Measurements from ENCODE around the gene CEACAM16.
"Not testable (repeated sequence)": the region's sequence is repeated elsewhere in the genome, so short reads cannot be mapped to it uniquely, and the experiment has no call there.

The CEACAM16 gene, protein sequence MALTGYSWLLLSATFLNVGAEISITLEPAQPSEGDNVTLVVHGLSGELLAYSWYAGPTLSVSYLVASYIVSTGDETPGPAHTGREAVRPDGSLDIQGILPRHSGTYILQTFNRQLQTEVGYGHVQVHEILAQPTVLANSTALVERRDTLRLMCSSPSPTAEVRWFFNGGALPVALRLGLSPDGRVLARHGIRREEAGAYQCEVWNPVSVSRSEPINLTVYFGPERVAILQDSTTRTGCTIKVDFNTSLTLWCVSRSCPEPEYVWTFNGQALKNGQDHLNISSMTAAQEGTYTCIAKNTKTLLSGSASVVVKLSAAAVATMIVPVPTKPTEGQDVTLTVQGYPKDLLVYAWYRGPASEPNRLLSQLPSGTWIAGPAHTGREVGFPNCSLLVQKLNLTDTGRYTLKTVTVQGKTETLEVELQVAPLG

DNA sequence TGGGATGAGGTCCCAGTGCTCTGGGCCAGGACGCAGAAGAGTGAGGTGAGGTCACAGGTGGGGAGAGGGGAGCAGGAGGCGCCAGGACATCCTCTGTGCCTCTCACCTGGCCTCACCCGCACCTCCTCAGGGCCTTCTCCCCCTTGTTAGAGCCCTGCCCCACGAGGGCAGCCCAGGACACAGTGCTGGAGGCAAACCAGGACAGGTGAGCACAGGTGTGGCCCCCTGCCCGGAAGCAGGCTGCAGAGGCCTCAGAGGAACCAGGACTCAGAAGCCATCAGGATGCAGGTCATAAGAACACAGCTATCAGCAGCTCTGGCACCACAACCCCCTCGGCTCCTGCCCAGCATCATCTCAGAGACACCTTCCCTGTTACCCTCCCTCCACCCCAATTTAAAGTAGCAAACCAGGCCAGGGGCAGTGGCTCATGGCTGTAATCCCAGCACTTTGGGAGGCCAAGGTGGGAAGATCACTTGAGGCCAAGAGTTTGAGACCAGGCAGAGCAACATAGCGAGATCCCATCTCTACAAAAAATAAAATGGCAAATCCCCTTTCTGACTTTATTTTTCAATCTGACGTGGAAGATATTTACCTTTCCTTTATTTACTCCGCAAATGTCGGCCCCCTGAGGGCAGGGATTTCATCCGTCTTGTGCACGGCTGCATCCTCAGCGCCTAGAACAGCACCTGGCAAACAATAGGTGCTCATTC lies at the start of gene CEACAM16:
Gene CEACAM16 (plus strand): TSS at position 660 of the 710 bp plus-strand sequence. CDS start 2,306 bp downstream, outside the sequence.
- no peak for DNase-seq

DNA sequence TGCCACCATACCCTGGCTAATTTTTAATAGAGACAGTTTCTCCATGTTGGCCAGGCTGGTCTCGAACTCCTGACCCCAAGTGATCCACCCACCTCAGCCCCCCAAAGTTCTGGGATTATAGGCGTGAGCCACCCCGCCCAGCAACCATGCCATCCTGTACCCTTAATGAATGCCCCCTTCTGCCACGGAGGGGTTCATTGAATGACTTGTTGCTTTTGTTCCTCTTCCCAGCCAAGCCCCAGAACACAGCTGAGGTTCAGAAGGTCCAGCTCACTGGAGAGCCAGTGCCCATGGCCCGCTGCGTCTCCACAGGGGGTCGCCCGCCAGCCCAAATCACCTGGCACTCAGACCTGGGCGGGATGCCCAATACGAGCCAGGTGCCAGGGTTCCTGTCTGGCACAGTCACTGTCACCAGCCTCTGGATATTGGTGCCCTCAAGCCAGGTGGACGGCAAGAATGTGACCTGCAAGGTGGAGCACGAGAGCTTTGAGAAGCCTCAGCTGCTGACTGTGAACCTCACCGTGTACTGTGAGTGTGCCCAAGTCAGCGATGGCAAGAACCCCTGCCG lies 49.3 kb upstream of the CEACAM16 start:
- no peak for DNase-seq

DNA sequence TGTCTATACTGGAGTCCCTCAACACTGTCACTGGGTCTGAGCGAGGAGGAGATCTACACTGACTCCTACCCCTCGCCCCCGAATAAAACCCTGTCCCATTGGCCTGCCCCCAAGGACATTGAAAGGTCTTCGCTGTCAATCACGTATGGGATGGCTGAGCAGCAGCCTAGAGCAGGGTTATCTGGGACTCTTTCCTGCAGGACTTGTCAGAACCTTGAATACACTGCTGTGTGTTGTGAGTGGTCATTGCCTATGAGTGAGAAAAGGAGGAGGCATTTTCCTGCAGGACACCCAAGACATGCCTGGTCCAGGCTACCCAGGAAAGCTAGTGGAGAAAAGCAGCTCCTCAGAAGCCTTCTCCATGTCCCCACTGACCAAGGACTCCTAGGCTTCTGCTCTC lies 45.6 kb upstream of the CEACAM16 start:
- no peak for DNase-seq

DNA sequence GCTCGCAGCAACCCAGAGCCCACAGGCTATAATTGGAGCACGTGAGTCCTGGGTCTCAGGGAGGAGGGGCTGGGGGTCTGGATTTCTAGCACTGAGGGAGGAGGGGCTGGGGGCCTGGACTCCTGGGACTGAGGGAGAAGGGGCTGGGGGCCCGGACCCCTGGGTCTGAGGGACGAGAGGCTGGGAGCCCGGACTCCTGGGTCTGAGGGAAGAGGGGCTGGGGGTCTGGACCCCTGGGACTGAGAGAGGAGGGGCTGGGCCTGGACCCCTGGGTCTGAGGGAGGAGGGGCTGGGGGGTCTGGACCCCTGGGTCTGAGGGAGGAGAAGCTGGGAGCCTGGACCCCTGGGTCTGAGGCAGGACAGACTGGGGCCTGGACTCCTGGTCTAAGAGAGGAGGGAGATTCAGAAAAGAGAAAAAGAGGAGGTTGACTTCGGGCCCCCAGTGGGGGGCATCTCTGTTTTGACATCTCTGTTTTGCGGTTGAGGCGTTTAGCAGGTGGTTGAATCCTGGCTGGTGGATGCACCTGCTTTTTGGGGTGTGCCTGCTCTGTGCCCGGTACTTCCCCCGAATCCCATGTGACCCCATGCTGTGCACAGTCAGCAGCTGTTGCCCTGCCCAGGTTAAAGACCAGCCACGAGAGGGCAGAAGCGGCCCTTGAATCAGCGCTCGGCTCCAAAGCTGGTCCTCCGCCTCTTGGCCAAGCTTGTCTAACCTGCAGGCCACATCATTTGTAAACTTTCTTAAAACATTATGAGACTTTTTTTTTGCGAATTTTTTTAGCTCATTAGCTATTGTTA lies 44.8 kb upstream of the CEACAM16 start:
- DNase-seq: no peak

DNA sequence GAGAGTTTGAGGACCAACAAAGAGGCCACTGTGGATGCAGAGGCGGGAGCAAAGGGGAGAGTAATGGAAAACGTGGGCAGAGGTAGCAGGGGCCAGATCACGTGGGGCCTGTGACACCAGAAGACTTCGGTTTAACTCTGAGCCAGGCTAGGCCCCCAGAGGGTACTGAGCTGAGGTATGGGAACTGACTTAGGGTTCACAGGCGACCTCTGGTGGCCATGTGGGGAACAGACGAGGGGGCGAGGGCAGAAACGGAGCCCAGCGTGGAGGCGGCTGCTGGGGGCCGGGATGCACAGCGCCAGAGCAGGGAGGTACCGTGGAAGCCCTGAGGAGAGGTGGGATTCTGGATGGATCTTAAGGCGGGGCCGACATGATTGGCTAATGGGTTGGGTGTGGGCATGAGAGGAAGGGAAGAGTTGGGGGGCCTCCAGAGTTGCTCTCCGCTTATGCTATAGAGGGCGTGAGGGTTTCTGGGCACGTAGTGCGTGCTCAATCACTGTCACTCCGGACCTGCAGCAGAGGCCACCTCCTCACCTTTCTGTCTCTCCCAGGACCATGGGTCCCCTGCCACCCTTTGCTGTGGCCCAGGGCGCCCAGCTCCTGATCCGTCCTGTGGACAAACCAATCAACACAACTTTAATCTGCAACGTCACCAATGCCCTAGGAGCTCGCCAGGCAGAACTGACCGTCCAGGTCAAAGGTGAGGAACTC lies 41.6 kb upstream of the CEACAM16 start:
- DNase-seq: no peak

DNA sequence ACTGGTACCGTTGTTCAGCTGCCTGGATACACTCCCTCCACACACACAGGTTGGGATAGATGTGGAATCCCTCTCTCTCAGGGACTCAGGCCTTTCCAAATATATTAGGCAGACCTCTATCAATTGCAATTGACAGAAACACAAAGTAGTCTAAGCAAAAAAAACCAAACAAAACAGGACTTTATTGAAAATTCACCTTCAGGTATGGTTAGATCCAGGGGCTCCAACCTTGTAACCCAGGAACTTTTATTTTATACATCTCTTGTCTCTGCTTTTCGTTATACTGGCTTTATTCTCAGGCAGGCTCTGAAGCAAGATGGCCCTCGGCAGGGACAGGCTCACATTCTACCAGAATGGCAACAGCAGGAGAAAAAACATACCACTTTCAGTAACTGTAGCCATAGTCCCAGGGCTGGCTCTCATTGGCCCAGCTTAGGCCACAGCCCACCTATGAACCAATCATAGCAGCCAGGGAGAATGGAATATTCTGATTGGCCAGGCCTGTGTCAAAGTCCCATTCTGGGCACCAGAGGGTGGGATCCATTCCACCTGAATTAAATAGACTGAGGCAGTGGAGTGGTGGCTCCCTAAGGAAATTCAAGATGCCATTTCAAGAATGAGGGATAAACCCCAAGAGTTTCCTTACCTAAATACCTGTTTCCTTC lies 40.8 kb upstream of the CEACAM16 start:
- no peak for DNase-seq

DNA sequence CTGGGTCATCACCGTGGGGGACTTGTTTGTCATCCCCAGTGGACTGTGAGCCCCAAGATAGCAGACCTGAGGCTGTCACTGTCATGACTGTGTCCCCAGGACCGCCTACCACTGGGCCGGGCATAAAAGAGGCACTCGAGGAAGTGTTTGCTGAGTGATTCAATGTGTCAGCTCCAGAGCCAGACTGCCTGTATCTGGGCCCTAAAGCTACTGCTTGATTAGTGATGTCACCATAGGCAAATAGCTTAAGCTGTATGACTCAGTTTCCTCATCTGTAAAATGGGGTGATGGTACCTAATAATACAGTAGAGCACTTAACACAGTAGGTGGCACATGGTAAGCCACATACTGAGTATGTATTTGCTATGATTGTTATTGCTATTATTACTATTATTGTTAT lies 38.9 kb upstream of the CEACAM16 start:
- DNase-seq: no peak

DNA sequence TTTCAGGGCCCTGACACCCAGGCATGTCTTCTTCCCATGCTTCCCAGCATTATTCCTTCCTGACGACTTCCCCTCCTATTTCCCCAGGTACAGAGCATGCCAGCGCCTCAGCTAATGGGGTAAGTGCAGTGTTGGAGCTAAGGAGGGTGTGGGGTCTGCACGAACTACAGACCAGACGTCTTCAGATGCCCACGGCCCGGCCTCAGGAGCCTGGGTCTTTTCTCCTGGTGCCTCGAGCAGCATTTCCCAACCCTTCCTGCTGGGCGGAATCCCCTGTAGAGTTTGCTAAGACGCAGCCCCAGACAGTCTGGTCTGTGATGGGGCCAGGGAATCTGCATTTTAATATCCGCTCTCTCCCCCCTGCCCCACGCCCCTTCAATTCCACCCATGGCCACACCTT lies 37.7 kb upstream of the CEACAM16 start:
- no peak for DNase-seq

DNA sequence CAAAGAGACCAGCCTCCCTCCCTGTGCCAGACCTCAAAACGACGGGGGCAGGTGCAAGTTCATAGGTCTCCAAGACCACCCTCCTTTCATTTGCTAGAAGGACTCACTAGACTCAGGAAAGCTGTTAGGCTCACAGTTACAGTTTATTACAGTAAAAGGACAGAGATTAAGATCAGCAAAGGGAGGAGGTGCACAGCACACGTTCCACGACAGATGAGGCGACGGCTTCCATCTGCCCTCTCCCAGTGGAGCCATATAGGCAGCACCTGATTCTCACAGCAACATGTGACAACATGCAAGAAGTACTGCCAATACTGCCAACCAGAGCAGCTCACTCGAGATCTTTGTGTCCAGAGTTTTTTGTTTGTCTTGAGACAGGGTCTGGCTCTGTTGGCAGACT lies 37.0 kb upstream of the CEACAM16 start:
- no peak for DNase-seq

DNA sequence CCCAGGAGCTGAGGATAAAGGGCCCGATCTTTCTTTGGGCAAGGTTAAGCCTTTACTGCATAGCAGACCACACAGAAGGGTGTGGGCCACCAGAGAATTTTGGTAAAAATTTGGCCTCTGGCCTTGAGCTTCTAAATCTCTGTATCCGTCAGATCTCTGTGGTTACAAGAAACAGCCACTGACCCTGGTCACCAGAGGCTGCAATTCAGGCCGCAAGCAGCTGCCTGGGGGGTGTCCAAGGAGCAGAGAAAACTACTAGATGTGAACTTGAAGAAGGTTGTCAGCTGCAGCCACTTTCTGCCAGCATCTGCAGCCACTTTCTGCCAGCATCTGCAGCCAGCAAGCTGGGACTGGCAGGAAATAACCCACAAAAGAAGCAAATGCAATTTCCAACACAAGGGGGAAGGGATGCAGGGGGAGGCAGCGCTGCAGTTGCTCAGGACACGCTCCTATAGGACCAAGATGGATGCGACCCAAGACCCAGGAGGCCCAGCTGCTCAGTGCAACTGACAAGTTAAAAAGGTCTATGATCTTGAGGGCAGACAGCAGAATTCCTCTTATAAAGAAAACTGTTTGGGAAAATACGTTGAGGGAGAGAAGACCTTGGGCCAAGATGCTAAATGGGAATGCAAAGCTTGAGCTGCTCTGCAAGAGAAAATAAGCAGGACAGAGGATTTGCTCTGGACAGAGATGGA lies 36.1 kb upstream of the CEACAM16 start:
- DNase-seq: no peak

DNA sequence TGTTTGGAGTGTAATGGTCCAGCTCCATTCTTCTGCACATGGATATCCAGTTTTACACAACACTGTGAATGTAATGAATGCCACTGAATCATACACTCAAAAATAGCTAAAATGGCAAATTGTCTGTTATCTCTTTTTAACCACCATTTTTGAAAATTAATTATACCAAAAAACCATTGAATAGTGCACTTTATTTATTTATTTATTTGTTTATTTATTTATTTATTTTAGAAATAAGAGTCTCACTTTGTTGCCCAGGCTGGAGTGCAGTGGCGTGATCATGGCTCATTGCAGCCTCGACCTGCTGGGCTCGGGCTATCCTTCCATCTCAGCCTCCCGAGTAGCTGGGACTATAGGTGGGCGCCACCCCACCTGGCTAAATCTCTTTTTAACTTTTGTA lies 35.0 kb upstream of the CEACAM16 start:
- DNase-seq: no peak

DNA sequence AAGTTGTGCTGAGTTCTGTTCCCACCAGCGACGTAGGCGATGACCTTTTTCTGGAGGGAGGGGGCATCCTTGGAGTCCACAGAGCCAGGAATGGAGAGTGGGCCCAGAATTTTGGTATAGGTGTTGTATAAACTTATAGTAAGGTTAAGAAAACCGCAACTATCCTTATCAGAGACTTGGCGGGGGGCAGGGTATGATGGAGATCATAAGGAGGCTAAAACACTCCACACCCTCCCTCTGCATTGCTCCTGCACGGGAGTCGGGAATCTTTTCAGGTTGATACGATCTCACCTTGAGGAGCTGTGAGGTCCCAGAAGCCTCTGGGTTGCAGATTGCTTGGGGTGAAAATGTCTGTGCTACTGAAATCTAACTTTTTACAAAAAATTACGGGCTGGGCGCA lies 34.0 kb upstream of the CEACAM16 start:
- DNase-seq: no peak

DNA sequence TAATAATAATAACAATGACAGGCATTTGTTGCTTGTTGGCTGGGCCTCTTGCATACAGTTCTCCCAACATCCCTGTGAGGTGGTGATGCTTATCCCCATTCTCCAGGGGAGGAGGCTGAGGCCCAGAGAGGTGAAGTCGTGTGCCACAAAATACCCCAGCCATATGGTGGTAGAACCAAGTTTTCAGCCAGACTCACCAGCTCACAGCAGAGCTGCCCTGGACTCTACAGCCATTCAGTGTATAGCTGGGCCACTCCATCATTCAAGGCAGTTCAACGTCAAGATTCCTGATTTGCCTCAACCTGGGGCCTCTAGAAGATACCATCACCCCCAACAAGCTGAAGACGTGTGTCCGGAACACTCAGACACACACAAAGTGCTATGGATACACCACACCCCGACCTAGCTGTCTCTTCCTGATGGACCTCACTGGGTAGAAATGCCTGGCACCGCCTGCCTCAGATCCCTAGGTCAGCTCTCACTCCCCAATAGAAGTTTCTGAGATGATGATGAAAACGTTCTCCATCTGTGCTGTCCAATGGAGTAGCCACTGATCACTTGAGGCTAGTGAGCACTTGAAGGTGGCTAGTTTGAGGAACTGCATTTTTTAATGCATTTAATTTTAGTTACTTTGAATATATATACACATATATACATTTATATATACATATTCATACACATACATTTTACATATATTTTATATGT lies 31.9 kb upstream of the CEACAM16 start:
- DNase-seq: no peak

DNA sequence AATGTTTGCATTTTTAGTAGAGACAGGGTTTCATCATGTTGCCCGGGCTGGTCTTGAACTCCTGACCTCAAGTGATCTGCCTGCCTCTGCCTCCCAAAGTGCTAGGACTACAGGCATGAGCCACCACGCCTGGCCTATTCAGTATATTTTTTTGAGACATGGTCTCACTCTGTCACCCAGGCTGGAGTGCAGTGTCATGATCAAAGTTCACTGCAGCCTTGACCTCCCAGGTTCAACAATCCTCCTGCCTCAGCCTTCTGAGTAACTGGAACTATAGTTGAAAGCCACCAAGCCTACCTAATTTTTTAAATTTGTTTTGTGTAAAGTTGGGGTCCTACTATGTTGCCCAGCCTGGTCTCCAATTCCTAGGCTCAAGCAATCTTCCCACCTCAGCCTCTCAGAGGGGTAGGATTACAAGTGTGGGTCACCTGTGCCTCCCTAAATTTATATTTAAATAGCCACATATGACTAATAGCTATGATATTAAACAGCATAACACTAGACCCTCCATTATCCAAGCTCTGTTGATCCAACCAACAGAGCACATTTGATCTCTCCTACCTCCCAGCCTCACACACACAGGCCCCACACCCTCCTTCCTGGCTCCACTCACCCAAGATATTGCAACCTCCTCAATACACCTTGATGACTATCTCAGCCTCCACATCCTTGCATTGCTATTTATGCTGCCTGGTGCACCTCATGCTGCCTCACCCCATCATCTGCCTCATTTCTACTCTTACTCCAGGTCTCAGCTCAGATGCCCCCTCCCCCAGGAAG lies 29.8 kb upstream of the CEACAM16 start:
- no peak for DNase-seq

DNA sequence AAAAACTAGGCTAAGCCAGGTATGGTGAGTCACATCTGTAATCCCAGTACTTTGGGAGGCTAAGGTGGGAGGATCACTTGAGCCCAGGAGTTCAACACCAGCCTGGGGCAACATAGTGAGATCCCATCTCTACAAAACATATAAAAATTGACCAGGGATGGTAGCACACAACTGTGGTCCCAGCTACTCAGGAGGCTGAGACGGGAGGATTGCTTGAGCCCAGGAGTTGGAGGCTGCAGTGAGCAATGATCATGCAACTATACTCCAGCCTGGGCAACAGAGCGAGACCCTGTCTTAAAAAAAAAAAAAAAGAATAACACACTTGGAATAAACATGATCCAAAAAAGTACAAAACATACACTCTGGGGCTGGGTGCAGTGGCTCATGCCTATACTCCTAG lies 28.9 kb upstream of the CEACAM16 start:
- DNase-seq: not testable (repeated sequence)

DNA sequence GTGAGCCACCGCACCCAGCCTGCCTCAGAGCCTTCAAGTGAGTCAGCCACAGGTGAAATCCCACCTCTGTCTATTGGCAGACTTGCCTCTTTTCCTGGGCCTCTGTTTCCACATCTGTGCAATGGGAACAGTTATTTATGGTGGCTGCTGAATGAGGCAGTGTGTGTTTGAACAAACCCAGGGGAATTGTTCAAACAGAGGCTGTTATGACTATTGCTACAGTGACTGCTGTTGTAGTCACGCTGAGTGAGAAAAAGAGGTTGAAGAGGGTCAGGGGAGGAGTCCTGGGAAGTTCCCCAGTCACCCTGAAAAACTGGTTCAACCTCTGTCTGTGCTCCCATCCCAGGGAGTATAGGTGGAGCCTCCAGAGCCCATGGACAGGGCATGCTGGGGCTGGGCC lies 27.6 kb upstream of the CEACAM16 start, which contains the start of gene CEACAM19:
Gene CEACAM19 (plus strand): TSS at position 83 of the 400 bp plus-strand sequence. CDS start 450 bp downstream, outside the sequence.
- DNase-seq: no peak

DNA sequence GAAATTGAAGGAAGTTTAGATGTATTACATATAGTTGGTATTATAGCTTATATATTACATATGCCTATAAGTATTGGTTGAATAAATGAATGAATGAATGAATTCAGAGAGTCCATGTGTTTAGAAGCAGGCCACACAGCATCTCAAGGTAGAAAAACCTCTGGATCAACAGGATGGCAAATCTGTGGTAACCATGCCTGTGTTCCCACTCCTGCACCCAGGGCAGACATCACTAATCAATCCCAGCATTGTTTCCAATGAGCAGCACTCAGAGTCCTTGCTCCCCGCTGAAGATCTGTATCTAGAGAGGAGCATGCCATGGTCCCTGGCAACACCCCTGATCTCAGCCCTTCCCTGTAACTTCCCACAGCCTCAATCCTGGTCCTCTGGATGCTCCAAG lies 26.7 kb upstream of the CEACAM16 start:
- DNase-seq: no peak

DNA sequence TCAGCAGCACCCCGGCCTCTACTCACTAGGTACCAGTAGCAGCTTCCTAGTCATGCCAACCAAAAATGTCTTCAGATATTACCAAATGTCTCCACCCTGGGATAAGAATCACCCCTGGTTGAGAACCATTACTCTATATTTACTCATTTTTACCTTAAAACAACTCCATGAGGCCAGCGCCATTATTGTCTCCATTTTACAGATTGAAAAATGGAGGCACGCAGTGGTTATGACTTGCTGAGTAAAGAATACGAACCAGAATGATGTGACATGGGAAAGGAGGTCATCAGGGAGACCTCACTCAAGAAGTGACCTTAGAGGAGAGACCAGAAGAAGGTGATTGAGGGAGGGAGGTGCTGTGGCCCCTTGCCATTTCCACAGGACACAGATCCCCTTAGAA lies 25.4 kb upstream of the CEACAM16 start:
- no peak for DNase-seq

DNA sequence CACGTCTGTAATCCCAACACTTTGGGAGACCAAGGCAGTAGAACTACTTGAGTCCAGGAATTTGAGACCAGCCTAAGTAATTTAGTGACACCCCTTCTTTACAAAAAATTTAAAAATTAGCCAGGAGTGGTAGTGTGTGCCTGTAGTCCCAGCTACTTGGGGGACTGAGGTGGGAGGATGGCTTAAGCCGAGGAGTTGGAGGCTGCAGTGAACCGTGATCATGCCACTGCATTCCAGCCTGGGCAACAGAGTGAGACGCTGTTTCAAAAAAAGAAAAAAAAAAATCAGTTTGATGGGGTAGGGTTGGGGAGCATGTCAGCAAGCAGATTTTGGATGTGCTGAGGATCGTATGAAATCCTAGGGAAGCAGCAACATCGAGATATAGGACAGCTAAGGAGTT lies 23.4 kb upstream of the CEACAM16 start:
- DNase-seq: no peak

Data from NCI-H1092 treated with DMSO at 0.1 percent for 48 hours (cell line).